Loucy (cell line): Measurements from ENCODE around the gene SMYD1.

Experiments used
- CTCF ChIP-seq: fragments of 200-600 bp; sonication (generic); conservative IDR thresholded peaks from 2 replicates; pipeline ENCODE4 v1.5.1; 2014; ENCODE audit warnings: mild to moderate bottlenecking, antibody characterized with exemption, low read length
- EZH2phosphoT487 ChIP-seq: fragments of 200-600 bp; IDR thresholded peaks from 2 replicates; pipeline ENCODE4 v1.6.1; 2018; ENCODE audit warnings: antibody characterized with exemption, mild to moderate bottlenecking, moderate library complexity, borderline replicate concordance

GRCh38 chr2:88160517-88160916 lies 92.9 kb downstream of the SMYD1 start:
- TF ChIP-seq CTCF (no peak), EZH2phosphoT487 (no peak)
